NCI-H128 (cell line): ENCODE measurements around the gene TLCD5.

Experiments
- DNase-seq: peaks from one replicate; lab custom pipeline; 2025; ENCODE audit not compliant: unreplicated experiment; lab: John Stamatoyannopoulos, UW

TLCD5 gene

GRCh38 chr11:120375076-120375475 lies 50.0 kb downstream of the TLCD5 start:
- DNase-seq = no peak

GRCh38 chr11:120376547-120377182 lies 51.6 kb downstream of the TLCD5 start:
- no peak for DNase-seq

GRCh38 chr11:120378474-120378873 lies 53.4 kb downstream of the TLCD5 start:
- no peak for DNase-seq

- no peak for DNase-seq
These were observed 56.3 kb downstream of the TLCD5 start for GRCh38 chr11:120381401-120381800.
